Stimulated activated CD8-positive, alpha-beta memory T cell treated with anti-CD3 and anti-CD28 coated beads, Interleukin-7, amount 100 ng/mL, for 4 hours (primary cell): Measurements from ENCODE around the gene HES7.

Experiments
- DNase-seq, 2 donors: peaks; one replicate each; pipeline ENCODE4 v3.0.0-alpha.2; 2020; ENCODE audit warnings: low read depth in 2 of 2

The HES7 gene

GRCh38 chr17:8073627-8074484, 50.0 kb downstream of the HES7 start:
- DNase-seq, result peak; percentile 68 to 76

- DNase-seq, result peak in 1 of 2 donors; percentile 25
These were observed 51.0 kb downstream of the HES7 start for GRCh38 chr17:8072729-8073461.

GRCh38 chr17:8072341-8072728, 51.6 kb downstream of the HES7 start:
- DNase-seq, result no peak

GRCh38 chr17:8071496-8071895, 52.4 kb downstream of the HES7 start:
- DNase-seq, result no peak
